Stimulated activated naive B cell treated with anti-CD40 and anti-IgM and Interleukin-4, amounts not matched to agents 10 μg/mL and 1 μg/mL and 100 μg/mL, for 72 hours (primary cell): ENCODE data around the gene TXN.
"Not testable (repeated sequence)": the region's sequence is repeated elsewhere in the genome, so short reads cannot be mapped to it uniquely, and the experiment has no call there.

ENCODE experiments used
- ATAC-seq, 2 donors: fragments of 150-1000 bp; cut with Tn5 transposase; replicated peaks; 2 replicates each; pipeline ENCODE4 v1.10.0; 2021; ENCODE audit warnings: moderate library complexity in 1 of 2
- DNase-seq: peaks from one replicate; pipeline ENCODE4 v3.0.0; 2021
- H3K27ac Mint-ChIP-seq: one replicate; pipeline ENCODE4 v1.8.0; 2022; ENCODE audit warnings: mild to moderate bottlenecking, mixed read lengths
- H3K27me3 Mint-ChIP-seq, 2 donors: one replicate each; pipeline ENCODE4 v1.8.0; 2022; ENCODE audit warnings: mixed read lengths in 2 of 2
- H3K36me3 Mint-ChIP-seq, 2 donors: one replicate each; pipeline ENCODE4 v1.8.0; 2022; ENCODE audit warnings: mixed read lengths in 2 of 2, mild to moderate bottlenecking in 1 of 2
- H3K4me1 Mint-ChIP-seq, 2 donors: one replicate each; pipeline ENCODE4 v1.8.0; 2022; ENCODE audit warnings: mixed read lengths in 2 of 2, mild to moderate bottlenecking in 1 of 2
- H3K4me3 Mint-ChIP-seq, 2 donors: one replicate each; pipeline ENCODE4 v1.8.0; 2022; ENCODE audit warnings: mild to moderate bottlenecking in 2 of 2, mixed read lengths in 2 of 2, moderate library complexity in 1 of 2
- H3K9me3 Mint-ChIP-seq, 2 donors: one replicate each; pipeline ENCODE4 v1.8.0; 2022; ENCODE audit warnings: mixed read lengths in 2 of 2, mild to moderate bottlenecking in 1 of 2

The TXN gene

DNA sequence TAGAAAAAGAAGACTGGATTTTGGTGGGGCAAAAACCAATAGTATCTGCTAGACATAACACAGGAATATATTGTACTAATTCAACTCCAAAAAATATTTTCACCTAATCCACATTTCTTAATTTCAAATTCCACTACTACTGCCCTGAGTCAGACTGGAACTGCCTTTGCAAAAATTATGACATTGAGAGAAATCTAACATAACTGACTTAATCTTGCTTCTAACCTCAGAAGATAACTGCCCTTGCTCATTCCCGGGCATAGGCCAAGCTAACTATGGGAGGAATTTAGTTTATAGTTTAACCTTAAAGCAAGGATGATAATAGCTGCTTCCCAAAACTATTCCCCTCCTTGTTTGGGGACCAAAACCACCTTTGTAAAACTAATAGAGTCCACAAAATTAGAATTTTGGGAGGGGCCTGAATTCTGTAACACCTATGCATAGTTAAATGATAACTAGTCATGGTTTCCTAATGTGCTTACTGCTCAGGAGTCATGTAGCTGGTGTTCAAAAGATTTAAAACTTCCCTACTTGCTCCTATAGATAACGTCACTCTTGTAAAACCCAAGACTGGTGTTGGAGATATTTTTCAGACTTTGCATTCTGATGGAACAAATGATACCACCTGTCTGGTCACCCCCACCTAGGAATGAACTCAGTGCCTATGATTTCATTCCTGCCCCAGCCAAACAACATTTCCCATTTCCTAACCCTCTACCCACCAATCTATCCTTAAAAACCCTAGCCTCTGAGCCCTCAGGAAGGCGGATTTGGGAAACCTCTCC lies 14.1 kb upstream of the TXN start:
- Mint-ChIP-seq H3K9me3 (no peaks in the 10 kb centered on the region), H3K4me3 (no peak overlapping the region), H3K27ac (no peak overlapping the region), H3K4me1 (no peaks in the 10 kb centered on the region), H3K36me3 (no peaks in the 10 kb centered on the region), H3K27me3 (peaks cover 0 to 4% of the 10 kb centered on the region in 2 donors)
- ATAC-seq (no peak), DNase-seq (no peak)

GRCh38 chr9:110266795-110267194 lies 10.5 kb upstream of the TXN start:
- Mint-ChIP-seq H3K36me3 (no peaks in the 10 kb centered on the region), H3K4me3 (no peak overlapping the region), H3K9me3 (no peaks in the 10 kb centered on the region), H3K27ac (no peak overlapping the region), H3K4me1 (no peaks in the 10 kb centered on the region), H3K27me3 (peaks cover 0 to 4% of the 10 kb centered on the region in 2 donors)
- DNase-seq (no peak), ATAC-seq (no peak)

DNA sequence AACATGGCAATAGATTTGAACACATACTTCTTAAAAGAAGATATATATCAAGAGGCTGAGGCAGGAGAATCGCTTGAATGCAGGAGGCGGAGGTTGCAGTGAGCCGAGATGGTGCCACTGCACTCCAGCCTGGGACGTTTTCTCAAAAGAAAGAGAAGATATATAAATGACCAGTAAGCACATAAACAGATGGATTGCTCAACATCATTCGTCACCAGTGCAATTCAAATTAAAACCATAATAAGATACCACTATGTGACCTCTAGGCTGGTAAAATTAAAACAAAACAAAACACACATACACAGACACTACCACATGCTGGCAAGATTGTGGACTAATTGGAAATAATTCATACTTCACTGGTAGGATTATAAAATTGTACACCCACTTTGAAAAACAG lies 5.3 kb upstream of the TXN start:
- Mint-ChIP-seq H3K9me3 (no peaks in the 10 kb centered on the region), H3K36me3 (peaks cover 2% of the 10 kb centered on the region in 2 donors), H3K4me1 (peaks cover 28 to 36% of the 10 kb centered on the region in 2 donors), H3K27ac (no peak overlapping the region), H3K4me3 (no peak overlapping the region), H3K27me3 (no peaks in the 10 kb centered on the region)
- DNase-seq (no peak), ATAC-seq (no peak)

DNA sequence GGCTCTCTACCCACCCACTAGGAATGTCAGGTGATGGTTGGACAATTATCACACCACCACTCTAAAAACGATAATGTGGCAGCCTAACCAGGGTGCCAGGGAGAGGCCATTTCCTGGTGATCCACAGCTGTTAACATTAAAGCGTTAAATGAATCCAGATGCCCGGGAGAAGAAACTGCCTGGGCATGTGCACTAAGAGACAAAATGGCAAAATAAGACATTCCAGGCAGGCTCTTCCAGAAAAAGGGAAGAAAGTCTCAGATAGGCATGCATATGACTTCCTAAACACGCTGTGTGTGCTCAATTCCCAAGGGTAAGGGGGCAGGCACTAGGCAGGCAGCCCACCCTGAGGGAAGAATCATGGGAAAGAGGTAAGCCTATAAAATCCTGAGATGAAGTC lies 4.6 kb upstream of the TXN start:
- H3K4me3 Mint-ChIP-seq: no peak overlapping the region
- no peak overlapping the region for H3K27ac Mint-ChIP-seq
- ATAC-seq (no peak), DNase-seq (no peak)
- peaks cover 4 to 8% of the 10 kb centered on the region in 2 donors for H3K36me3 Mint-ChIP-seq
- peaks cover 28 to 36% of the 10 kb centered on the region in 2 donors for H3K4me1 Mint-ChIP-seq
- H3K9me3 Mint-ChIP-seq: no peaks in the 10 kb centered on the region
- H3K27me3 Mint-ChIP-seq: no peaks in the 10 kb centered on the region

GRCh38 chr9:110259566-110259965 lies 3.3 kb upstream of the TXN start:
- no peak for DNase-seq
- ATAC-seq: no peak
- H3K36me3 Mint-ChIP-seq: peaks cover 18 to 19% of the 10 kb centered on the region in 2 donors
- no peaks in the 10 kb centered on the region for H3K9me3 Mint-ChIP-seq
- H3K4me1 Mint-ChIP-seq: peaks cover 33 to 45% of the 10 kb centered on the region in 2 donors
- H3K4me3 Mint-ChIP-seq: peak overlapping the region; percentile 51 to 94
- no peaks in the 10 kb centered on the region for H3K27me3 Mint-ChIP-seq
- H3K27ac Mint-ChIP-seq: peak overlapping the region; percentile 98

- peak overlapping the region; percentile 94 for H3K4me3 Mint-ChIP-seq
- H3K27me3 Mint-ChIP-seq: no peaks in the 10 kb centered on the region
- ATAC-seq (peak; percentile 50 to 60), DNase-seq (peak; percentile 60)
- peaks cover 27 to 28% of the 10 kb centered on the region in 2 donors for H3K36me3 Mint-ChIP-seq
- peak overlapping the region; percentile 98 for H3K27ac Mint-ChIP-seq
- H3K9me3 Mint-ChIP-seq: no peaks in the 10 kb centered on the region
- peaks cover 37 to 54% of the 10 kb centered on the region in 2 donors for H3K4me1 Mint-ChIP-seq
These were observed 2.4 kb upstream of the TXN start for GRCh38 chr9:110258690-110259091.

- H3K27ac Mint-ChIP-seq: peak overlapping the region; percentile 98
- DNase-seq (no peak), ATAC-seq (no peak)
- peaks cover 32 to 36% of the 10 kb centered on the region in 2 donors for H3K36me3 Mint-ChIP-seq
- H3K9me3 Mint-ChIP-seq: no peaks in the 10 kb centered on the region
- H3K4me3 Mint-ChIP-seq: peak overlapping the region; percentile 94
- H3K4me1 Mint-ChIP-seq: peaks cover 42 to 61% of the 10 kb centered on the region in 2 donors
- no peaks in the 10 kb centered on the region for H3K27me3 Mint-ChIP-seq
These were observed 1.6 kb upstream of the TXN start for GRCh38 chr9:110257956-110258355.

- DNase-seq (peak; percentile 24), ATAC-seq (peak in 1 of 2 donors; percentile 1)
- Mint-ChIP-seq H3K27me3 (no peaks in the 10 kb centered on the region), H3K4me1 (peaks cover 46 to 68% of the 10 kb centered on the region in 2 donors), H3K36me3 (peaks cover 37 to 42% of the 10 kb centered on the region in 2 donors), H3K27ac (peak overlapping the region; percentile 98), H3K9me3 (no peaks in the 10 kb centered on the region), H3K4me3 (peak overlapping the region; percentile 94)
These were observed 962 bp upstream of the TXN start for GRCh38 chr9:110257097-110257841.

DNA sequence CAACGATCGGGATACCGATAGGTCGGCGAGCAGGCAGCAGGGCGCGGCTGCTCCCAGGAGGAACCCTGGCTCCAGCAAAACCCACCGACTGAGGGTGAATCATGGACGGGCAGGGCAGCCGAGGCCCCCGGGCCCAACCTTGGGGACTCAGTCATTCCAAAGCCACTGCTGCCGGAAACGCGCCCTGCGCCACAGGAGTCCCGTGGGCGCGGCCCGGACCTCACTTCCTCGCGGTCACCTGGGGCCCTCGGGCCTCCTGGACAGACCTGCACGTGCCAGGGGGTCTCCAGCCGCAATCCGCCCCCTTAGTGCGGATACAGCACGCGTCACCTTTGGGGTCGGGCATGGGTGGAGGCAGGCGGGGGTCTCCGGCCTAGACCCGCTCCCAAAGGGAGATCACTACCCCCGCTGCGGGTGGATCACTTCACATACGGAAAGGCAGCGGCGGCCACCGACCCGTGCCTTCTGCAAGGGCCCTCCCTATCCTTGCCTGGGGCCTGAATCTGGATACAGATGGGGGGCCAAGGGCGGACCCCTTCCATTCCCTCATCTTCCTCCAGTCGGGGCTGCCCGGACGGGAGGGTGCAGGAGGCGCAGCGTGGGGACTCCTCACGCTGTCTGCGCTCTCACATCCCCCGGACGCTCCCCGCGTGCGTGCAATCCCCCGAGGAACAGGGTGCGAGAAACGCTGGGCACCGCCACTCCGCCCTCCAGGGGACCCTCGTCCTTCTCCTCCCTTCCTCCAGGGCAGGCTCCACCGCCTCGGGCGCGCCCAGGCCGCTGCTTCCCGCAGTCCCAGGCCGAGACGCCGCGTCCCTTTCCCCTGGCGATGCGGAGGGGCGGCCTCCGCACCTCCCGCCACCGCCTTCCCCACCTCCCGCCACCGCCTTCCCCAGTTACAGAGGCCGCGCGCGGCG lies 586 bp downstream of the TXN start:
- Mint-ChIP-seq H3K9me3 (no peaks in the 10 kb centered on the region), H3K27ac (peak overlapping the region; percentile 98), H3K4me3 (peak overlapping the region; percentile 94), H3K4me1 (peaks cover 48 to 69% of the 10 kb centered on the region in 2 donors), H3K36me3 (peaks cover 39 to 52% of the 10 kb centered on the region in 2 donors), H3K27me3 (no peaks in the 10 kb centered on the region)
- DNase-seq (peak; percentile 49), ATAC-seq (peak; percentile 10 to 25)

DNA sequence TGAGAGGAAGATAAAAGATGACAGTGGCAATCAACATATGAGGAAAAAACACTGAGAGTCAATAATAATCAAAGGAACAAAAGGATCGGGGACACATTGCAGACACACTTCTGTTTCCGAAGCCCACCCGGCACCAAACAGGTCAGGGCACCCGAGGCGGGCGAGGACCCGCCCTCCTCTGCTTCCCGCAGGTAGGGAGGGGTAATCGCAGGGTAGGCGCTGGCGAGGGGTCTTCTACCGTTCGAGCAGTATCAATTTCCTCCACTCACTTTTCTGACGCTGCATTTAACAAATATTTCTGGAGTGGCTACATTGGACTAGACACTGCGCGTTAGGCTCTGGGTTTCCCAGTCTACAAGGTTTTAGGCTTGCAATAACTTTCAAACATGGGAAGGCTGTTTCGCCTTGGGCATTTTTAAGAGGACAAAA lies 1.3 kb downstream of the TXN start:
- Mint-ChIP-seq H3K27me3 (no peaks in the 10 kb centered on the region), H3K36me3 (peaks cover 39 to 57% of the 10 kb centered on the region in 2 donors), H3K9me3 (no peaks in the 10 kb centered on the region), H3K27ac (peak overlapping the region; percentile 98), H3K4me1 (peaks cover 46 to 72% of the 10 kb centered on the region in 2 donors), H3K4me3 (peak overlapping the region; percentile 94)
- ATAC-seq: no peak
- DNase-seq: no peak

GRCh38 chr9:110254500-110254899 lies 1.8 kb downstream of the TXN start:
- no peak for DNase-seq
- Mint-ChIP-seq H3K36me3 (peaks cover 39 to 60% of the 10 kb centered on the region in 2 donors), H3K9me3 (no peaks in the 10 kb centered on the region), H3K27me3 (no peaks in the 10 kb centered on the region), H3K27ac (peak overlapping the region; percentile 98), H3K4me3 (peak overlapping the region; percentile 94), H3K4me1 (peaks cover 42 to 72% of the 10 kb centered on the region in 2 donors)
- no peak for ATAC-seq

- Mint-ChIP-seq H3K4me1 (peaks cover 27 to 57% of the 10 kb centered on the region in 2 donors), H3K9me3 (no peaks in the 10 kb centered on the region), H3K4me3 (peak overlapping the region; percentile 61 to 94), H3K27ac (peak overlapping the region; percentile 63), H3K27me3 (no peaks in the 10 kb centered on the region), H3K36me3 (peaks cover 49 to 70% of the 10 kb centered on the region in 2 donors)
- DNase-seq (no peak), ATAC-seq (no peak)
These were observed 3.7 kb downstream of the TXN start for GRCh38 chr9:110252509-110253139.

DNA sequence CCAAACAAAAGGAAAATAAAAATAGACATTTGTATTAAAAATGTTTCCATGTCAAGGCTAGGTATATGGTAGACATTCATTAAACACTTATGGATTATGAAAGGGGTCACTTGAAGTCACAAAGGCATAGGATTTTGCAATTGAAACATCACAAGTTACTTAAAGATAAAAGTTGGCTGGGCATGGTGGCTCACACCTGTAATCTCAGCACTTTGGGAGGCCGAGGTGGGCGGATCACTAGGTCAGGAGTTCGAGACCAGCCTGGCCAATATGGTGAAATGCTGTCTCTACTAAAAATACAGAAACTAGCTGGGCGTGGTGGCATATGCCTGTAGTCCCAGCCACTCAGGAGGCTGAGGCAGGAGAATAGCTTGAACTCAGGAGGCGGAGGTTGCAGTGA lies 4.5 kb downstream of the TXN start:
- not testable (repeated sequence) for H3K9me3 Mint-ChIP-seq, ATAC-seq, DNase-seq, H3K27me3 Mint-ChIP-seq
- peaks cover 48 to 72% of the 10 kb centered on the region in 2 donors for H3K36me3 Mint-ChIP-seq
- peak overlapping the region in 1 of 2 donors; percentile 94 for H3K4me3 Mint-ChIP-seq
- H3K27ac Mint-ChIP-seq: peak overlapping the region; percentile 9
- peaks cover 19 to 48% of the 10 kb centered on the region in 2 donors for H3K4me1 Mint-ChIP-seq
